ENCODE results near the gene DMRT2. TPM values are rescaled to one million over a fixed set of nuclear protein-coding genes. Genes with fewer than 3 reads are reported as not detected.

DMRT2 gene
- total RNA-seq, 4 donors from 2014 or later: 0.45 TPM; not detected in 3

DNA sequence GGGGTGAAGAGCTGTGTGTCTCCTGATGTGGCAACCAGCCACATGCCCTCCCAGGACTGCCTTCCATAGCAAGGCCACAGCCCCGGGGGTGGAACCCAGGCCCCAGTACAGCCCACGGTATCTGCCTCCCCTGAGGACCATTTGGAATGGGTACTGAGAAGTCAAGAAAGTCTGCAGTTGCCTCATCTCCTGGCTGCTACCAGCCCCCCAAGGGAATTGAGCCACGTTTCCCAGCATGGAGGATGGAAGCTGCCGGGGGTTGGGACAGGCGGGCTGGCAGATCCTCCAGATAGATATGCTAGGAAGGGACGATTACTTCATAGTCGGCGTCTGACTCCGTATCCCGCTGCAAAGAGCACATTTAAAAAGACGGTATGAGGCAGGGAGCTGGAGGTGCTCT lies 5.5 kb upstream of the DMRT2 start:
- Histone ChIP-seq H3K4me3 (replicated peaks in 1 of 3) (no peak overlapping the region), H3K4me1 (peaks cover 14 to 27% of the 10 kb centered on the region in 2 donors), H3K27ac (no peak overlapping the region), H3K36me3 (no peaks in the 10 kb centered on the region), H3K27me3 (peaks cover 65% of the 10 kb centered on the region), H3K9me3 (no peaks in the 10 kb centered on the region)
- DNase-seq: no peak
- 15 to 17% methylated on average over 9 to 11 of the region's 11 CpGs for WGBS, 2 donors
- TF ChIP-seq POLR2A (IDR thresholded peaks at IDR 0.05): no peak
- TF ChIP-seq CTCF (IDR thresholded peaks at IDR 0.05): no peak
- intact Hi-C loops (cut with DNase I): no loop called here

- peaks cover 57% of the 10 kb centered on the region for H3K27me3 ChIP-seq
- H3K27ac ChIP-seq: no peak overlapping the region
- no peak for DNase-seq
- WGBS, 2 donors: 16 to 18% methylated on average over 36 of the region's 36 CpGs
- H3K4me1 ChIP-seq: peaks cover 23 to 50% of the 10 kb centered on the region in 2 donors
- intact Hi-C loops (cut with DNase I): no loop called here
- no peak for TF ChIP-seq POLR2A (IDR thresholded peaks at IDR 0.05)
- no peak for TF ChIP-seq CTCF (IDR thresholded peaks at IDR 0.05)
- H3K4me3 ChIP-seq (replicated peaks in 1 of 3): peak overlapping the region in 1 of 3 donors; percentile 19
- H3K36me3 ChIP-seq: no peaks in the 10 kb centered on the region
- no peaks in the 10 kb centered on the region for H3K9me3 ChIP-seq
These were observed 3.3 kb upstream of the DMRT2 start for GRCh38 chr9:1046639-1047572.

DNA sequence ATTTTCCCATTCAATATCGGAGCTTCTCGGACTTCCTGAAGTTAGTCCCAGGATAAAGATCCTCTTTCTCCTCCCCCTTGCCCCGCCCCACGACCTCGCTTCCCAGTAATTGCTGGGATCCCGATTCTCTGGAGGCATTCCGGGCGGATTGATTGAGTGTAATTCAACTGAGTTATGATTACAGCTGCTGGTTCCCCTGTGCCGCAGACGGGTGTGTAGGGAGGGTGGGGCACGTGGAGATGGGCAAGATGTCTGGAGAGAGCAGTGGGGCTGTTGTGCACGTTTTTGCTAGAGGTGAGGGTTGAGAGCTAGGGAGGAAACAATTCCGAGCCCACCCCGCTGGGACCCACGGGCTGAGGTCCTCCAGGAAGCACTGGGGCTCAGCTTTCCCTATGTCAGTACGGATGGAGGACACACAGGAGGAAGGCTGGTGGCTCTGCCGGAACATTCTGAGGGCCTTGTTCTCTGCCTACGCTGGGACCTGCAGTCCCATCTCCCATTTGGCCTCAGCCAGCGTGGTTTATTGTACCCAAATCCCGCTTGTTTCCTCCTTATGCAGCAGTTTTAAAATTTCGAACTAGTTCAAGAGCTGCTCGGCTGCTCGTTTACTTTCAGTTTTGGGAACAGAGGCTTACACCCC lies 2.4 kb upstream of the DMRT2 start:
- 4 to 6% methylated on average over 22 to 23 of the region's 23 CpGs for WGBS, 2 donors
- intact Hi-C loops (cut with DNase I): no loop called here
- TF ChIP-seq POLR2A (IDR thresholded peaks at IDR 0.05) (no peak), CTCF (IDR thresholded peaks at IDR 0.05) (no peak)
- DNase-seq: no peak
- H3K9me3 ChIP-seq: no peaks in the 10 kb centered on the region
- H3K27me3 ChIP-seq: peaks cover 57% of the 10 kb centered on the region
- peak overlapping the region in 2 of 3 donors; percentile 4 to 19 for H3K4me3 ChIP-seq (replicated peaks in 1 of 3)
- peaks cover 29 to 53% of the 10 kb centered on the region in 2 donors for H3K4me1 ChIP-seq
- H3K27ac ChIP-seq: no peak overlapping the region
- H3K36me3 ChIP-seq: no peaks in the 10 kb centered on the region

DNA sequence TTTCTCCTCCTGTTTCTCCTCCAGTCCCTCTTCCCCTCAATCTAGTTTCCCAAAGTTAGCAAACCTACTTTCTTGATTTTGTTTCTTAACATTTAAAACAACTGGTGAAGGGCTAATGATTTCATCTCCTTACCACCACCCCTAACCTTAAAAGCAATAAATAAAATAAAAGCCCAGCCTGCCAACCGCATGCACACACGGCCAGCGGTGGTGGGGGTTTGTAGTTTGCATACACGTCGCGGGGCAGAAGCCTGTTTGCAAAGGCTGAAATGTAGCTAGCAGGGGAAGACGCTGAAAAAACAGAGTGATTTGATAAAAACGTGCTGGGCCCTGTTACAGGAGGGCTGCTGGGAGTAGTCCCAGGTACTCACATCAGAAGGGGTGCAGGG lies 1.9 kb upstream of the DMRT2 start:
- peaks cover 57% of the 10 kb centered on the region for H3K27me3 ChIP-seq
- no peaks in the 10 kb centered on the region for H3K9me3 ChIP-seq
- H3K36me3 ChIP-seq: no peaks in the 10 kb centered on the region
- H3K27ac ChIP-seq: no peak overlapping the region
- intact Hi-C loops (cut with DNase I): no loop called here
- TF ChIP-seq POLR2A (IDR thresholded peaks at IDR 0.05) (no peak), CTCF (IDR thresholded peaks at IDR 0.05) (no peak)
- peak overlapping the region in 2 of 3 donors; percentile 4 to 19 for H3K4me3 ChIP-seq (replicated peaks in 1 of 3)
- 14 to 19% methylated on average over 8 of the region's 8 CpGs for WGBS, 2 donors
- peaks cover 29 to 56% of the 10 kb centered on the region in 2 donors for H3K4me1 ChIP-seq
- DNase-seq: no peak

DNA sequence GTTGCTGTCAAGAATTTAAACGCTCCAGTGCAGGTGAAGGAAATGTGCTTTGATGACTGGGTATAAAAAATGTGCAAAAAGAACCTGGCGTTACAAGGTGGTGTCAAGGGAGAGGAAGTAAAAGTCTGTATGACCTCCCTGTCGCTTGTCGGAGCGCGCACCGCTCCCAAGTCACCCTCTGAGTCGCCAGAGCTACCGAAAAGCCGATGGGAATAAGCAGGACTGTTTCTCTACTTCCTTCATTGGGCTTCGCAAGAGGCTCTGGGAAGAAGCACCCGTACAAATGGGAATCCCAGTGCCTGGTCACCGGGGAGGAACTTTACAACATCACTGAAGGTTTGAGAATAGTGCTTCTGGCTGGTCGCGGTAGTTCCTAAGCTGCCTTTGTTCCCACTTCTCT lies 1.3 kb upstream of the DMRT2 start:
- H3K4me3 ChIP-seq (replicated peaks in 1 of 3): no peak overlapping the region
- H3K9me3 ChIP-seq: no peaks in the 10 kb centered on the region
- peaks cover 63% of the 10 kb centered on the region for H3K27me3 ChIP-seq
- no peak overlapping the region for H3K27ac ChIP-seq
- intact Hi-C loops (cut with DNase I): no loop called here
- WGBS, 2 donors: 16 to 21% methylated on average over 15 of the region's 15 CpGs
- no peak for DNase-seq
- peaks cover 29 to 56% of the 10 kb centered on the region in 2 donors for H3K4me1 ChIP-seq
- no peaks in the 10 kb centered on the region for H3K36me3 ChIP-seq
- no peak for TF ChIP-seq CTCF (IDR thresholded peaks at IDR 0.05)
- no peak for TF ChIP-seq POLR2A (IDR thresholded peaks at IDR 0.05)

Data from thyroid gland (tissue), 4 donors.